GM19455 (cell line): ENCODE data around the gene IMPA2.
"Not testable (repeated sequence)": the region's sequence is repeated elsewhere in the genome, so short reads cannot be mapped to it uniquely, and the experiment has no call there.

Experiments used
- ATAC-seq: cut with Tn5 transposase; IDR thresholded peaks from one replicate; pipeline ENCODE4 v1.9.1; 2021; ENCODE audit not compliant: unreplicated experiment

The IMPA2 gene

DNA sequence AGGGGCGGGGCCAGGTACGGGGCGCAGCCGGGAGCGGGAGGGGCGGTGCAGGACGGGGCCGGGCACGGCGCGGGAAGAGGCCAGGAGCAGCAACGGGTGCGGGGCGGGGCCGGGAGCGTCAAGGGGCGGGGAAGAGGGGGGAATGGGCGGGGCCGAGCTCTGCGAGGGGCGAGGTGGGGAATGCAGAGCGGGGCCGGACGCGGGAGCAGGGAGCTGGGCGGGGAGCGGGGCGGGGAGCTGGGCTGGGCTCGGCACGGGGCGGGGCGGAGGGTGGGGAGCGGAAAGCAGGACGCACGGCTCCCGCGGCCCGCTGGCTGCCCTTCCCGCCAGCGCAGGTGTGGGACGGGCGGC is at the start of gene IMPA2:
IMPA2 (plus strand) TSS at position 316 of the 351 bp plus-strand sequence. CDS start 163 bp downstream, outside the sequence.
- peak; percentile 45 for ATAC-seq

DNA sequence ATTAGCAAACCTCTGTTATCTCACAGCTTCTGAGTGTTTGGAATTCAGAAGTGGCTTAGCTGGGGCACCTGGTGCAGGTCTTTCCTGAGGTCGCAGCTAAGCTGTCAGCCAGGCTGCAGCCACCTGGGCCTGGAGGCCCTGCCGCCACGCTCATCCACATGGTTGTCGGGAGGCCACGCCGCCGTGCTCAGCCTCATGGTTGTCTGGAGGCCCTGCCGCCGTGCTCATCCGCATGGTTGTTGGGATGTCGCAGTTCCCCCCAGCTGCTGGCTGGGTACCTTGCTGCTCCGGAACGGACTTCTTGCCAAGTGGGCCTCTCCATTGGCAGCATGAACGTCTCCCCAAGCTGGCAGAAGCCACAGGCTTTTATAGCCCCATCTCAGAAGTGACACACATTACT is 48.9 kb upstream of the IMPA2 start:
- ATAC-seq: no peak

DNA sequence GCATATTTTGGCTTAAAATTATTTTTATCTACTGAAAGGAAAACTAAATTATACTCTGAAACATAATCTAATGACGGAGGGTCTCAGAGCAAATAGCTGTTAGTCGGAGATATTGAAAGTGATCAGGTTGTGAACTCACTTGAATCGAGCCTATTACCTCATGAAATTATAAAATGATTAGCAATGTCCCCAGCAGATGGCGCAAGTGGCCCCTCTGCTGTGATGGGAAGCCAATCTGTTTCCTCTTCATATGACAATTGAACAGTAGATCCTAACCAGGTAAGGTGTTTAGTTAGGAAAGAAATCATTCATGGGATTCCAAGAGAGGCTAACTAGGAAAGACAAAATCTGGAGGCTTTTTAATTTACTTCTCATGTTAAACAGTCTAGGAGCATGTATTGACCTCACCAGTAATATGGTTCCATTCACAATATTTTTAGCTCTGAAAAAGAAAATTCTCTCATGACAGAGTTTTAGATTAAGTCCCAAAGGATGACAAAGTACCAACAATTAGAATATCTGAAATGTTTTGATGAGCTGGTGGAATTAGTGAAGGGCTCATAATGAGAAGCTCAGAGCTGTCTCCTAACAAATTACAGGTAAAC is 43.3 kb upstream of the IMPA2 start:
- ATAC-seq: no peak

DNA sequence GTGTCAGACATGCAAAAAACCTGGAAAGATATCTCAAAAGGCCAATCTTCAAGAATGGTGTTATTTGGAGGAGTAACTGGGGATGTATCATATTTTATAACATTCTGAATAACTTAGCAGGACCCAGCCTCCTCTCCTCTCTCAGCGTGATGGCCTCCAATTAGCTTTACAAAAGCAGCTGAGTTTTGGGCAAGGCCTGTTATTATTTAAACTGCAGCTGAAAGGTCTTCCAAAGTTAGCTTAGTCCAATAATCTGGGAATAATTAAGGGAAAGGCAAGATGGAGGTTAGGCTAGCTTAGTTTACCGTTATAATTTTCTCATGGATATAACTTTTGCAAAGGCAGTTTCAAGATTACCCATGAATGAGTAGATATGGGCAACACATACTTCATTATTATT is 40.4 kb upstream of the IMPA2 start:
- ATAC-seq: no peak

DNA sequence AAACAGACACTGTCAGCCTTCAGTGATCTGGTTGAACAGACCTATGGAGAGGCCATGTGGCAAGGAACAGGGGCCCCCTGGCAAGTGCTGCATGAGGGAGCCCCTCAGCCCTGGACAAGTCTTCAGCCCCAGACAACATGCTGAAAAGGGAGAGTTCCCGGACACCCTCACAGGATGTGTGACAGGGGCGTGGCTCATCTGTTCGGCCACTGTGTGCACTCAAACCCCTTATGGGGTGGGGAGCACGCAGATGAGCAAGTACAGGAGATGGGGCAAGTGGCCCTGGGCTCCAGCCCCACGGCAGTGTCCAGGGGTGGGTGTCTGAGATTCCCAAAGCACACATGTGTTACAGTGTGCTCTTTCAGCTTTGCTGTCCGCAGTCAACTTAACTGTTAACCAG is 37.8 kb upstream of the IMPA2 start:
- ATAC-seq: no peak

- ATAC-seq: no peak
Observed at GRCh38 chr18:11944252-11944651, 37.1 kb upstream of the IMPA2 start.

DNA sequence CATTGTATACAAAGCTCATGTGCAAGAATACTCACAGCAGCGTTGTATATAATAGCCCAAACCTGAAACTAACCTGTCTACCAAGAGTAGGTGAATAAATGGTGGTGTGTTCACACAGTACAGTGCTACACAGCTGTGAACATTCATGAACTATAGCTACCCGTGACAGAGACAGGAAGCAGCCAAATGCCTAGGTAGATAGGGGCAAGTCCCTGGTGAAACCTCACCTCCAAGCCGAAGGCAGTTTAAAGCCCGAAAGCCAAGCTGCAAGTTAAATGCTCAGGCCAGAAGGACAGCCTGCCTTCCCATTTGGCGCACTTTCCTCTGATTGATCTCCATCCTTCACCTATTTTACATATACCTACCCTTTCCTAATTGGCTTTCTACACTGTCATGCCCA is 36.5 kb upstream of the IMPA2 start:
- ATAC-seq: no peak

- not testable (repeated sequence) for ATAC-seq
Observed at GRCh38 chr18:11945834-11946659, 35.3 kb upstream of the IMPA2 start.

DNA sequence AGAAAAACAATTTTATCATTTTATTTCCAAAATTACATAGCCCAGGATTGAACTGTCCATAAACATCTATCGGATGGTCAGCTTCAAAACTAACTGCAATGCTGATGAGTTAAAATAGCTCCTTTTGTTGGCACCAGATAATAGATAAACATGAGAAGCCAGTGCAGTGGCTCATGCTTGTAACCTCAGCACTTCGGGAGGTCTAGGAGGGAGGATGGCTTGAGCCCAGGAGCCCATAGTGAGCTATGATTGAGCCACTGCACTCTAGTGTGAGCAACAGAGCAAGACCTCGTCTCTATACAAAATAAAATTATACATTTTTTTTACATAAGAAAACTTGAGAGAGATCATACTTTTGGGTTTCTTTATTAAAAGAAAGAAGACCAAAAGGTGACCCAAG is 34.6 kb upstream of the IMPA2 start:
- no peak for ATAC-seq

DNA sequence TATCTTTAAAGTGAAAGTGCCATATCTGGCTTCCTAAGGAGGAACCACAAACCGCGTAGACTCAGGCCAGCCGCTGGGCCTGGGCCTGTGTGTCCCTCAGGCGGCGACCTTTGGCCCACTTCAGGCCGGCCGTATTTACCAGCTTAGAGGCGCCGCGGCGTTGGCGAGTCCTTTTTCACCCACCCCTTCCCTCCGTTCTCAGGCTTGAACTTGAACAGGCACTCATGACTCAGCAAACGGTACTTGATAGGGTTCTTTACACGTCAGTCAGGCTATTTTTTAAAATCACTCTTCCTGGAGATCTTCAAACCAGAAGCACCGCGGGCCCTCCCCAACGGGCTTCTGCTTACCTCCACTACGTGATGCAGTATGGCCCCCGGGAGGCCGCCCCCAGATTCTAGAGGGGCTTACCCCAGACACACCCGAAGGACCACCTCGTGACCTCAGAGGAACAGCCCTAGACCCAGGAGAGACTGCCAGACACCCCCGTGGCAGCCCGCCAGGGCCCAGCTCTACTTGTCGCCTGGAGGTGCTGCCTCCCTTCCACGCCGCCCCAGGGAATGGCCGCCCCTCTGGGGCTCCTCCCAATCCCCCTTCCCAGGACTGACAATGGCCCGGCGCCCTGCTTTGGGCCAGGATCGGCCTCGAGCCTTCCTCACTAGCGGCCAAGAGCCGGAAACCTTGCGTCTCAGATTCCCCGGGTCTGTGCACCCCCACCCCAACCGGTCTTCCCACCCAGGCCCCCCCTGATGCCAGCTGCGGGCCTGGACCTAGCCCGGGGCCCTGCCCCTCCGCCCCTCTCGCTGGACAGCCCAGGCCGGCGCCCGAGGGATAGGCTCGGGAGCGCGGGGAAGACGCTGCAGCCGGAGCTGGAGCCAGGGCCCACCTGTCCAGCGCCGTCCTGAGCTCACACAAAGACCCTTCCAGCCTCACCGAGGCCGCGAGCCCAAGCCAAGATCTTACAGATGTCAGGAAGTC is 33.8 kb upstream of the IMPA2 start:
- peak; percentile 82 for ATAC-seq

- ATAC-seq: no peak
Observed at GRCh38 chr18:11948852-11949523, 32.3 kb upstream of the IMPA2 start.

DNA sequence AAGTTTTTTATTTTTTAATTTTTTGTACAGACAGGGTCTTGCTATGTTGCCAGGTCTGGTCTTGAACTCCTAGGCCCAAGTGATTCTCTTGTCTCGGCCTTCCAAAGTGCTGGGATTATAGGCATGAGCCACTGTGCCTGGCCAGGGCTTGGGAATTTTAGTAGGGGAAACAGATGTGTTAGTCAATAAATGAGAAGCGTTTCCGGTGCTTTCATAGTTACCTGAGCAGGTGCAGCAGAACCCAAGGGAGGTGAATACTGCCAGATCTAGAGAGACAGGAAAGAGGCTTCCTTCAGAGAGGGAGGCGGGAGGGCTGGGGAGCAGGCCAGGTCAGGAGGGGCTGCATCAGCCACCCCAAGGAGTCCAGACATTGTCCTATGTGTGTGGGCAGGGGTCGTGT is 30.5 kb upstream of the IMPA2 start:
- ATAC-seq: no peak

GRCh38 chr18:11951390-11951851 is 29.9 kb upstream of the IMPA2 start:
- ATAC-seq: no peak

DNA sequence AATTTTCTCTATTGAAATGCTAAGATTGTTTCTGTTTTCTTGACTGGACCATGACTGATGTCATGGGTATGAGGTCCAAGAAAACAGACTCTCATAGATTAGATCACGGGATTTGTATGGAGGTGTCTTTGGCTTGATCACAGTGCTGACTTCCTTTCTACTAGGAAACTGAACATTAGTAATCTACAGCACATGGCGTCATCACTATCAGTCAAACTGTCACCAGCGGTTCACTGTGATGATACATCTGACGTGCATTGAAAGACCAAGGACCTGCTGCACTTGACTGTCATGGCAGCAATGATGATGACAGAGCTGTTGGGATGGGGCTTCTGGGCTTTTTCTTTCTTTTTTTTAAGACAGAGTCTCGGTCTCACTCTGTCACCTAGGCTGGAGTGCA is 28.2 kb upstream of the IMPA2 start:
- no peak for ATAC-seq

DNA sequence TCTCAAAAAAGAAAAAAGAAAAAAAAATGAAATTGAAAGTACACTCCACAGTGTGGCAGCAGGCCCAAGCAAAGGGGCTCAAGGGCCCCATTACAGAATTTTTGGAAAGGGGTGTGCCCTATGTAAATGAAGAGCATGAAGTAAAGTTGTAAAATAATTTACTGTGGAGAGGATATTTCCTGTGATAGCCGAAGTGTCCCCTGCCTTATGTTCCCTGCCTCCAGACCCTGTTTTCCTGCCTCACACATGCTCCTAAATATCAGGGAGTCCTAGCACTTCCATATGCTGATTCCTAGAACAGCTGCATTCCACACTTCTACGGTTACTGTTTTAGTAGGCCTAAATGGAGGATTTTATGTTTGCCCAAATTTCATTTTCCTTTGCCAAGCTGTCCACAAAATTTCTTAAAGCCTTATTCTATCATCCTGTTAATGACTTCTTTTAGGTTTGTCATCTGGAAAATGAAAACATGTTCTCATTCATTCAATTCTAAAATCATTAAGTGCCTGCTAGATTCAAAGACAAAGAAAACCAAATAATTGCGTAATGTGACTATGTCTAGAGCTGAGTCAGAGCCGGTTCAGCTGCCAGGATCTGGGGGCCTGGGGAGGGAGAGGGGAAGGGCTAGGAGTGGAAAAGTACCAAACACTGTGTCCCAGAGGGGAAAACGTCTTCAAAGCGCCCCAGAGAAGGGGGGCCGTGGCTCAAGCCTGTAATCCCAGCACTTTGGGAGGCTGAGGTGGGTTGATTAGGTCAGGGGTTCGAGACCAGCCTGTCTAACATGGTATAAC is 25.9 kb upstream of the IMPA2 start:
- ATAC-seq: no peak

DNA sequence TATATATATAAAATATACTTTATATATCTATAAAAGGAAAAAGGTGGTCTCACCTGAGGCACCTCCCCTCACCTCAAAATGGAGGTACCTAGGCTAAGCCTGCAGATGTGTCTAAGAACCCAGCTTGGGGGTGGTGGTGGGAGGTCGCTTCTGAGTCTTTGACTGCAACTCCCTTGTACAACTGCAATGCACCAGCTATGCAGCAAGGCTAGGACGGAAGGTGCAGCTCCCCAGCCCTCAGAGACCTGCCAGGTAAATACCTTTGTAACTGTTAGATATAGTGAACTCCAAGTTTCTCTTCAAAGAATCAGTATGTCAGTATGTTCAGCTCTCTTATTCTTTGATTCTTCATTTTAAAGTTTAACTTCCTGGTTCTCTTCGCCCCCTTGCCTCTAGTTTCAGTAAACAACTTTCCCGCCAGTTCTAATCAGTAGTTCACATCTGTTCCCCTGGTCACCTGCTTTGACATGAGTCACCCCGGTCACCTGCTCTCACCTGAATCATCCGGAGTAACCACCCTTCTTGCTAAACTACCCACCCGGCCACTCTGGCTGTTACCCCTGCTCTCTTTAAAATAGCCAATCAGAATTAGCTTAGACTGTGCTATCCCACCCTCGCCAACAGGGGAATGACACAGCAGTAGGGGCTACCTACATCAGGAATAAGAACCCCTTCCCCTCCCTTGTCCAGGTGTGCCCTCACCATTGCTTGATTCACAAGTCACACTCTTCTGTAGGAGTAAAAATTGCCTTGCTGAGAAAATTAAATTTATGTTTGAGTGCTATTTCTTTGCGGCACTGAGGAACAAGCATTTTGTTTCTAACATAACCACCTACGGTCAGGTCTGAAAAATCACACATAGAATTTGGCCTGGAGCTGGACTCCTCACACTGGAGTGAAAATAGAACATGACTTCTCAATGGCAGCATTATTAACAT is 24.7 kb upstream of the IMPA2 start:
- ATAC-seq: no peak

DNA sequence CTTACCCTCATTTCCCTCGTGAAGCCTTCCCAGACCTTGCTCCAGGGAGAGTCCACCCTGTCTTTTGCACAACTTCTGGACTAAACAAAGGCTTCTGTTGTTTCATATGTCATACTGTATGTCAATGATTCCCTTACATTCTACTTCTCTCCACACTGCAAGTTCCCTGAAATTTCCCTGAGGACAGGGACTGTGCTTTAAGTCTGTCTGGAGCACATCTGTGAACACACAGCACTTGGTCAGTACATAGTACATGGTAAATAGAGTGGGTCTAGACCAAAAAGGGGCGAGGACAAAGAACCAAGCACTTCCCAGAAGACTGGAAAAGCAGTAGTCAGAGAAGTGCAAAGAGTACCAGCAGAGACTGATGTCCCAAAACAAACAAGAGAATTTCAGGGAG is 23.7 kb upstream of the IMPA2 start:
- ATAC-seq: no peak

- not testable (repeated sequence) for ATAC-seq
Observed at GRCh38 chr18:11959651-11960050, 21.7 kb upstream of the IMPA2 start.
